ENCODE results near the gene GRAMD1A.

- TF ChIP-seq CTCF (IDR thresholded peaks at IDR 0.05): no peak
- TF ChIP-seq EP300 (IDR thresholded peaks at IDR 0.05): peak; percentile 74
These were observed 40.9 kb downstream of the GRAMD1A start for GRCh38 chr19:35040826-35041547.
